Large intestine (tissue), 3 donors: Measurements from ENCODE around the gene KLF16. TPM values are rescaled to one million over a fixed set of nuclear protein-coding genes. Genes with fewer than 3 reads are reported as not detected.

ENCODE experiments used
- DNase-seq, 2 donors: peaks; one replicate each; pipeline versions ENCODE4 v3.0.0 to v3.0.0-alpha.2; 2013
- H3K27ac ChIP-seq: one replicate; pipeline ENCODE4 v1.5.1; 2013; ENCODE audit warnings: low read length
- H3K27me3 ChIP-seq: 2 replicates; pipeline ENCODE4 v1.6.1; 2013; ENCODE audit warnings: low read length; ENCODE audit not compliant: control insufficient read depth, insufficient read depth
- H3K36me3 ChIP-seq: 2 replicates; pipeline ENCODE4 v1.6.1; 2013; ENCODE audit warnings: low read length; ENCODE audit not compliant: control insufficient read depth, insufficient read depth
- H3K4me1 ChIP-seq: one replicate; pipeline ENCODE4 v1.6.1; 2013; ENCODE audit warnings: low read length; ENCODE audit not compliant: control insufficient read depth, insufficient read depth
- H3K4me3 ChIP-seq: one replicate; pipeline ENCODE4 v1.5.1; 2013; ENCODE audit warnings: low read length
- H3K9me3 ChIP-seq: one replicate; pipeline ENCODE4 v1.6.1; 2013; ENCODE audit warnings: mild to moderate bottlenecking, low read depth, low read length, moderate library complexity; ENCODE audit not compliant: control insufficient read depth
- WGBS: methylation state at CpG from one replicate; pipeline ENCODE4 v1.1.5; 2013; ENCODE audit warnings: low lambda C conversion rate; ENCODE audit not compliant: insufficient coverage; 5-methylcytosine and 5-hydroxymethylcytosine counted together
- polyA plus RNA-seq: library from polyadenylated mRNA; unstranded; fragments of 120-200 nt; gene quantifications from one replicate; pipeline ENCODE4 v1.2.1, GENCODE V29; 2013

The KLF16 gene
- polyA plus RNA-seq, 1 donor, result 19.5 TPM

GRCh38 chr19:1841209-1841924, 22.0 kb downstream of the KLF16 start:
- Histone ChIP-seq H3K4me1 (peaks cover 18% of the 10 kb centered on the region), H3K4me3 (no peak overlapping the region), H3K9me3 (peaks cover 4% of the 10 kb centered on the region), H3K27me3 (no peaks in the 10 kb centered on the region), H3K36me3 (peaks cover 24% of the 10 kb centered on the region), H3K27ac (no peak overlapping the region)
- DNase-seq, result no peak
- WGBS, result 86% methylated on average over 7 of the region's 35 CpGs

DNA sequence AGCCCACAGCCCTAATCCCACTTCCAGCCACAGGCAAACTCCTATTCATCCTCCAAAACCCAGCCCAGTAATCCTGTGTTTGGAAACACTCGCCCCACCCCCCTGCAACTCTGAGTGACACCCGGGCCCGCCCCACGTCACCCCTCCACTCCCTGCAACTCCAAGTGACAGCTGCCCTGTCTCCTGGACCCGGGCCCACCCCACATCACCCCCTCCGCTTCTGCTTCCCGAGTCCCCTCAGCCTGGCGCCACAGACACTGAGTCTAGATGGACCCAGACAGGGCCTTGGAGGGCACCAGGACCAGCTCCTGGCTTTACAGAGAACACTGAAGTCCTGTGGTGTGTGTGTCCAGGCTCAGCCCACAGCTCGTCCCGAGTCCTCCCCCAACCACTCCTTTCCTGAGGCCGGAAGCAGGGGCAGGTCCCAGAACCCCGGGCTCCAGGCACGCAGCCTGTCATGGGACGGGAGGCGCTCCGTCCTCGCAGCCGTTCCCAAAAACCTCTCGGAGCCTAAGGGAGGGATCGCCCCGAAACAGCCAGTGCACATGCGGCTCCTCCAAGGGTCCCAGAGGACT, 22.8 kb downstream of the KLF16 start:
- DNase-seq, result no peak
- H3K36me3 ChIP-seq, result peaks cover 19% of the 10 kb centered on the region
- peaks cover 12% of the 10 kb centered on the region for H3K4me1 ChIP-seq
- no CpG with 5 or more reads among the region's 22 CpGs for WGBS
- H3K4me3 ChIP-seq, result no peak overlapping the region
- no peaks in the 10 kb centered on the region for H3K27me3 ChIP-seq
- H3K9me3 ChIP-seq, result peaks cover 4% of the 10 kb centered on the region
- no peak overlapping the region for H3K27ac ChIP-seq

- Histone ChIP-seq H3K9me3 (peaks cover 4% of the 10 kb centered on the region), H3K4me1 (peaks cover 11% of the 10 kb centered on the region), H3K27ac (no peak overlapping the region), H3K4me3 (no peak overlapping the region), H3K27me3 (no peaks in the 10 kb centered on the region), H3K36me3 (peaks cover 16% of the 10 kb centered on the region)
- WGBS, result no CpG with 5 or more reads among the region's 25 CpGs
- peak in 1 of 2 donors; percentile 43 for DNase-seq
Observed at GRCh38 chr19:1839658-1840540, 23.5 kb downstream of the KLF16 start.

- Histone ChIP-seq H3K27me3 (no peaks in the 10 kb centered on the region), H3K4me1 (peaks cover 11% of the 10 kb centered on the region), H3K27ac (peak overlapping the region; percentile 22), H3K36me3 (peaks cover 12% of the 10 kb centered on the region), H3K4me3 (peak overlapping the region; percentile 26), H3K9me3 (peaks cover 4% of the 10 kb centered on the region)
- no CpG with 5 or more reads among the region's 23 CpGs for WGBS
- peak in 1 of 2 donors; percentile 43 for DNase-seq
Observed at GRCh38 chr19:1837625-1838105, 25.7 kb downstream of the KLF16 start.

DNA sequence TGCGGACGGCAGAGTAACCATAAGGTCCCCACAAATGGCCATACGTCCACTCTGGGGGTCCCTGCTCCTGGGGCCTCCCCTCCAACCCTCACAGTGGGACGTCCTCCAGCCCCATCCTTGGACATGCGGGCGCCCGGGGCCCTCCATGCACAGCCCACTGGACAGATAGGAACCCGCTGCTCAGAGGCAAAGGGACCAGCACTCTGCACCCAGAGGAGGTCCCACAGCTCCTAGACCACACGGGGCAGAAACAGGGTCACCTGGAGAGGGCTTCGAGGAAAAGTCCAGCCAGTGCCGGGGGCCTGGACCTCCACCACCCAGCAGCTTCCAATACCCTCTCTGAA, 26.2 kb downstream of the KLF16 start:
- Histone ChIP-seq H3K9me3 (peaks cover 4% of the 10 kb centered on the region), H3K36me3 (peaks cover 13% of the 10 kb centered on the region), H3K27ac (no peak overlapping the region), H3K4me3 (no peak overlapping the region), H3K27me3 (no peaks in the 10 kb centered on the region), H3K4me1 (peaks cover 11% of the 10 kb centered on the region)
- no CpG with 5 or more reads among the region's 11 CpGs for WGBS
- no peak for DNase-seq

DNA sequence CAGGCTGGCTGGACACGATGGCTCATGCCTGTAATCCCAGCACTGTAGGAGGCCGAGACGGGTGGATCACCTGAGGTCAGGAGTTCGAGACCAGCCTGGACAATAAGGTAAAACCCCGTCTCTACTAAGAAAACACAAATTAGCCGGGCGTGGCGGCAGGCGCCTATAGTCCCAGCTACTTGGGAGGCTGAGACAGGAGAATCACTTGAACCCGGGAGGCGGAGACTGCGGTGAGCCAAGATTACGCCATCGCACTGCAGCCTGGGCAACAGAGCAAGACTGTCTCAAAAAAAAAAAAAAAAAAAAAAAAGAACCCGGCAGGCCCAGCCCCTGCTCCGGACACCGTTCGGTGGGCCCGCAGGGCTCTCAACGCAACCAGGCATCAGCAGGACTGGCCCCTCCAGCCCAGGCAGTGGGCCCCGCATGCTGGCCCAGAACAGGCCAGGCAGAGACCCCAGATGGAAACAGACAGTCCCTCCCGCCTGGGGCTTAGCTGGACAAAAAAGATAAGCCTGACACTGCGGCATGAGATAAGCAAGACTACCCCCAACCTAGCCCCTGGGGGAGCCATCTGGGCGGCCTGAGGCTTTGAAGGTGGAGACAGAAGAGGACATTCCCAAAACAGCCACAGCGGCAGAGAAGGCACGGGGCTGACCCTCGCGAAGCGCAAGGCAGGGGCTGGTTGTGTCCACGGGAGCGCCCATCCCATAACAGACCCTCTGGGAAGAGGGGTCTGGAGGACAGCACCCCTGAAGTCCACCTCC, 26.7 kb downstream of the KLF16 start:
- Histone ChIP-seq H3K4me1 (peaks cover 11% of the 10 kb centered on the region), H3K9me3 (peaks cover 4% of the 10 kb centered on the region), H3K27ac (no peak overlapping the region), H3K27me3 (no peaks in the 10 kb centered on the region), H3K36me3 (peaks cover 16% of the 10 kb centered on the region), H3K4me3 (no peak overlapping the region)
- DNase-seq, result no peak
- WGBS, result no CpG with 5 or more reads among the region's 31 CpGs

GRCh38 chr19:1833540-1833939, 29.8 kb downstream of the KLF16 start:
- no peaks in the 10 kb centered on the region for H3K27me3 ChIP-seq
- no CpG with 5 or more reads among the region's 15 CpGs for WGBS
- DNase-seq, result no peak
- no peaks in the 10 kb centered on the region for H3K4me1 ChIP-seq
- peaks cover 24% of the 10 kb centered on the region for H3K36me3 ChIP-seq
- H3K9me3 ChIP-seq, result peaks cover 4% of the 10 kb centered on the region
- no peak overlapping the region for H3K4me3 ChIP-seq
- no peak overlapping the region for H3K27ac ChIP-seq

DNA sequence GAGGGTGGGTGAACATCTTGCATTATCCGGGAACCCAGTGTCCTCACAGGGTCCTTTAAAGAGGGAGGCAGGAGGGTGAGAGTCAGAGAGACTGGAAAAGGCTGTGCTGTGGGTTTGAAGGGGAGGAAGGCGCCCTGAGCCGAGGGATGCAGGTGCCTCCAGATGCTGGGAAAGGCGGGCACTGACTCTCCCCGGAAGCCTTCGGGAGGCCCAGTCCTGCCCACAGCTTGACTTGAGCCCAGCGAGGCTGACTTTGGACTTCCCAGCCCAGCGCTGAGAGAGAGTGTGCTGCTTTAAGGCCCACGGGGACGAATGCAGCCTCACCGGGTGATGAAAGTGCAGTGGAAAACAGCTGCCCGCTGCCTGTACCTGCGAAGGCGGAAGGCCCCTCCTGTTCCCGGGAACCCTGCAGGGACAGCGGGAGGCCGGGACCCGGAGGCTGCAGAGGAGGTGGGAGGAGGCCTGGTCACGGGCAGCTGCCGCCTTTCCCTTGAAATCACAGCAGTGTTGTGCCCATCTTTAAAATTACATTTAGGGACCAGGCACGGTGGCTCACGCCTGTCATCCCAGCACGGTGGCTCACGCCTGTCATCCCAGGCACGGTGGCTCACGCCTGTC, 31.2 kb downstream of the KLF16 start:
- Histone ChIP-seq H3K27me3 (no peaks in the 10 kb centered on the region), H3K9me3 (peaks cover 3% of the 10 kb centered on the region), H3K4me1 (peaks cover under 1% of the 10 kb centered on the region), H3K4me3 (no peak overlapping the region), H3K36me3 (peaks cover 33% of the 10 kb centered on the region), H3K27ac (no peak overlapping the region)
- DNase-seq, result no peak
- no CpG with 5 or more reads among the region's 26 CpGs for WGBS

GRCh38 chr19:1830978-1831377, 32.4 kb downstream of the KLF16 start:
- peaks cover 33% of the 10 kb centered on the region for H3K36me3 ChIP-seq
- WGBS, result no CpG with 5 or more reads among the region's 11 CpGs
- H3K4me3 ChIP-seq, result no peak overlapping the region
- H3K9me3 ChIP-seq, result peaks cover 2% of the 10 kb centered on the region
- H3K4me1 ChIP-seq, result peaks cover 10% of the 10 kb centered on the region
- no peak for DNase-seq
- no peaks in the 10 kb centered on the region for H3K27me3 ChIP-seq
- no peak overlapping the region for H3K27ac ChIP-seq
